ENCODE results near the gene ZNF438. TPM values are rescaled to one million over a fixed set of nuclear protein-coding genes. Genes with fewer than 3 reads are reported as not detected.

ZNF438 gene
- total RNA-seq, 1 experiment from 2014 or later, result 2.2 TPM

GRCh38 chr10:30818010-30818660 lies 213.5 kb downstream of the ZNF438 start:
- no peak overlapping the region for H3K4me3 ChIP-seq
- no peaks in the 10 kb centered on the region for H3K27me3 ChIP-seq
- H3K9me3 ChIP-seq (replicated peaks), result no peaks in the 10 kb centered on the region
- no peaks in the 10 kb centered on the region for H3K36me3 ChIP-seq
- no peak for DNase-seq
- H3K27ac ChIP-seq, result peak overlapping the region; percentile 97
- peaks cover 60% of the 10 kb centered on the region for H3K4me1 ChIP-seq

- H3K27ac ChIP-seq, result no peak overlapping the region; the same call in 1 of the 2 replicates
- peaks cover 62% of the 10 kb centered on the region for H3K4me1 ChIP-seq
- H3K36me3 ChIP-seq, result no peaks in the 10 kb centered on the region
- H3K27me3 ChIP-seq, result no peaks in the 10 kb centered on the region
- no peaks in the 10 kb centered on the region for H3K9me3 ChIP-seq (replicated peaks)
- DNase-seq, result no peak
- no peak overlapping the region for H3K4me3 ChIP-seq
Measured at GRCh38 chr10:30817541-30817940, 214.1 kb downstream of the ZNF438 start.

- Histone ChIP-seq H3K4me1 (peaks cover 64% of the 10 kb centered on the region), H3K27ac (no peak overlapping the region), H3K9me3 (replicated peaks) (no peaks in the 10 kb centered on the region), H3K4me3 (no peak overlapping the region), H3K27me3 (no peaks in the 10 kb centered on the region), H3K36me3 (no peaks in the 10 kb centered on the region)
- DNase-seq, result no peak
Measured at GRCh38 chr10:30816820-30817171, 214.9 kb downstream of the ZNF438 start.

GRCh38 chr10:30816159-30816819 lies 215.4 kb downstream of the ZNF438 start:
- no peaks in the 10 kb centered on the region for H3K9me3 ChIP-seq (replicated peaks)
- no peak overlapping the region for H3K27ac ChIP-seq
- no peak for DNase-seq
- no peaks in the 10 kb centered on the region for H3K27me3 ChIP-seq
- H3K4me3 ChIP-seq, result no peak overlapping the region
- no peaks in the 10 kb centered on the region for H3K36me3 ChIP-seq
- peaks cover 59% of the 10 kb centered on the region for H3K4me1 ChIP-seq

GRCh38 chr10:30813872-30814481 lies 217.7 kb downstream of the ZNF438 start:
- DNase-seq, result peak in 1 of 2 experiments; percentile 40

GRCh38 chr10:30812018-30812851 lies 219.4 kb downstream of the ZNF438 start:
- no peaks in the 10 kb centered on the region for H3K27me3 ChIP-seq
- no peak for DNase-seq
- H3K4me3 ChIP-seq, result no peak overlapping the region
- H3K9me3 ChIP-seq (replicated peaks), result no peaks in the 10 kb centered on the region
- no peaks in the 10 kb centered on the region for H3K36me3 ChIP-seq
- no peak overlapping the region for H3K27ac ChIP-seq
- H3K4me1 ChIP-seq, result peaks cover 24% of the 10 kb centered on the region

More at GRCh38 chr10:30813872-30814481, 217.7 kb downstream of the ZNF438 start:
- Histone ChIP-seq H3K36me3 (no peaks in the 10 kb centered on the region), H3K27ac (no peak overlapping the region), H3K27me3 (no peaks in the 10 kb centered on the region), H3K4me1 (peaks cover 38% of the 10 kb centered on the region), H3K9me3 (replicated peaks) (no peaks in the 10 kb centered on the region), H3K4me3 (no peak overlapping the region)

GRCh38 chr10:30811276-30812017 lies 220.2 kb downstream of the ZNF438 start:
- Histone ChIP-seq H3K9me3 (replicated peaks) (no peaks in the 10 kb centered on the region), H3K27me3 (no peaks in the 10 kb centered on the region), H3K4me1 (peaks cover 24% of the 10 kb centered on the region), H3K4me3 (no peak overlapping the region), H3K36me3 (no peaks in the 10 kb centered on the region), H3K27ac (no peak overlapping the region)
- no peak for DNase-seq

- no peak for DNase-seq
- Histone ChIP-seq H3K9me3 (replicated peaks) (no peaks in the 10 kb centered on the region), H3K4me1 (peaks cover 24% of the 10 kb centered on the region), H3K36me3 (no peaks in the 10 kb centered on the region), H3K27me3 (no peaks in the 10 kb centered on the region), H3K4me3 (no peak overlapping the region), H3K27ac (no peak overlapping the region)
Measured at GRCh38 chr10:30810416-30810815, 221.2 kb downstream of the ZNF438 start.

- H3K36me3 ChIP-seq, result no peaks in the 10 kb centered on the region
- H3K4me3 ChIP-seq, result no peak overlapping the region
- no peak overlapping the region for H3K27ac ChIP-seq
- H3K4me1 ChIP-seq, result peaks cover under 1% of the 10 kb centered on the region; the same call in 1 of the 2 replicates
- no peaks in the 10 kb centered on the region for H3K27me3 ChIP-seq
- H3K9me3 ChIP-seq (replicated peaks), result no peaks in the 10 kb centered on the region
- DNase-seq, result peak in 1 of 2 experiments; percentile 29
Measured at GRCh38 chr10:30806850-30807249, 224.8 kb downstream of the ZNF438 start.

- Histone ChIP-seq H3K27ac (no peak overlapping the region), H3K9me3 (replicated peaks) (no peaks in the 10 kb centered on the region), H3K4me3 (no peak overlapping the region), H3K27me3 (no peaks in the 10 kb centered on the region), H3K4me1 (no peaks in the 10 kb centered on the region), H3K36me3 (no peaks in the 10 kb centered on the region)
- DNase-seq, result no peak
Measured at GRCh38 chr10:30805061-30805460, 226.6 kb downstream of the ZNF438 start.

GRCh38 chr10:30804478-30805055 lies 227.1 kb downstream of the ZNF438 start:
- H3K27me3 ChIP-seq, result no peaks in the 10 kb centered on the region
- DNase-seq, result no peak
- H3K9me3 ChIP-seq (replicated peaks), result no peaks in the 10 kb centered on the region
- H3K27ac ChIP-seq, result no peak overlapping the region
- H3K4me1 ChIP-seq, result no peaks in the 10 kb centered on the region
- no peaks in the 10 kb centered on the region for H3K36me3 ChIP-seq
- H3K4me3 ChIP-seq, result no peak overlapping the region

GRCh38 chr10:30803892-30804322 lies 227.8 kb downstream of the ZNF438 start:
- no peak for DNase-seq
- Histone ChIP-seq H3K4me1 (peaks cover 3% of the 10 kb centered on the region), H3K27me3 (no peaks in the 10 kb centered on the region), H3K27ac (no peak overlapping the region), H3K9me3 (replicated peaks) (no peaks in the 10 kb centered on the region), H3K36me3 (no peaks in the 10 kb centered on the region), H3K4me3 (no peak overlapping the region)

- Histone ChIP-seq H3K27ac (no peak overlapping the region), H3K4me3 (no peak overlapping the region), H3K9me3 (replicated peaks) (no peaks in the 10 kb centered on the region), H3K36me3 (no peaks in the 10 kb centered on the region), H3K4me1 (peaks cover 7% of the 10 kb centered on the region), H3K27me3 (no peaks in the 10 kb centered on the region)
- DNase-seq, result no peak
Measured at GRCh38 chr10:30803058-30803457, 228.6 kb downstream of the ZNF438 start.

- no peaks in the 10 kb centered on the region for H3K9me3 ChIP-seq (replicated peaks)
- no peak overlapping the region for H3K27ac ChIP-seq
- DNase-seq, result no peak
- H3K36me3 ChIP-seq, result no peaks in the 10 kb centered on the region
- no peak overlapping the region for H3K4me3 ChIP-seq
- H3K27me3 ChIP-seq, result no peaks in the 10 kb centered on the region
- H3K4me1 ChIP-seq, result peaks cover 8% of the 10 kb centered on the region
Measured at GRCh38 chr10:30800368-30800767, 231.3 kb downstream of the ZNF438 start.

Measured in SJCRH30 (cell line).